Hematopoietic multipotent progenitor cell treated with erythropoietin and hydrocortisone succinate and interleukin-3 and kit ligand, for 4 days (in vitro differentiated cells): Measurements from ENCODE around the gene PTPN2.

Experiments used
- DNase-seq: peaks from one replicate; pipeline ENCODE4 v3.0.0-alpha.2; 2015

The PTPN2 gene

DNA sequence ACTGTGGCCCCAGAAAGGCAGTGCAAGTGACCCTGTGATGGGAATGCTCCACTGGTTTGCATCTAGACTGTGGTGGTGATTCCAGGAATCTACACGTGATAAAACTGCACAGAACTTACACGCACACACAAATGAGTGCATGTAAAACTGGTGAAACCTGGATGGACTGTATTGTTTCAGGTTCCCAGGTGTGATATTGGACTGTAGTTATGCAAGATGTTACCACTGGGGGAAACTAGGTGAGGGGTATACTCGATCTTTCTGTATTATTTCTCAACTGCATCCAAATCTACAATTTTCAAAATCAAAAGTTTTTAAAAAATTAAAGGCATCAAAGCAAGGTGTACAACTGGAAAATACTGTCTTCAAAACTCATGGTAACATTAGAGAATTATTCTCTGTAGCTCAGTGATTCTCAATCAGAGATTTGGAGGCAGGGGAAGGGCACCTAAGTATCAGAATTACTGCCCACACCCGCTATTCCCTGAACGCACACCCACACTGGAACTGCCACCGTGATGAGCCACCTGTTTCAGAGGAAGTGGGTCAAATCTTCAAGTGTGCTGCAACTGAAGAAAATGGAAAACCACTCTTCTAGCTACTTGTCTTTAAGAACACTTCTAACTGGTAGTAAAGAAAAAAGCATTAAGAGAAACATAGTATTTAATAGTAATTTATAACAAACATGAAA lies 26.7 kb downstream of the PTPN2 start:
- DNase-seq, result no peak

DNA sequence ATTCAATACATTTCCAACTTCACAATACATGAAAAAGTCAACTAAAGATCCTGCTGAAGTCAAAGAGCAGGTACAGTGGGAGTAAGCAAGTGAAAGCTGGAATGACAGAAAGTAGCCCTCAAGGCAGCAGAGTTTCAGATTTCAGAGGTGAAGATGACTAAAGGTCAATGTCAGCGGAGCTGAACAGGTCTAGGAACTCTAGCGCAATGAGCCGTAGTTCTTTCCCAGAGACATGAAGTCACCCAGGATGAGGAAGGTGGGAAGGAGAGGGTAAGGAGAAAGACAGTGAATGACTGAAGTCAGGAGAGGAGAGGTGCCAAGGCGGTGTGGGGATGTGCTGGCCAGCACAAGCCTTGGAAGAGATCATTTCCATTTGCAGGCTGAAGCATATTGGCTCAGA lies 28.1 kb downstream of the PTPN2 start:
- no peak for DNase-seq

DNA sequence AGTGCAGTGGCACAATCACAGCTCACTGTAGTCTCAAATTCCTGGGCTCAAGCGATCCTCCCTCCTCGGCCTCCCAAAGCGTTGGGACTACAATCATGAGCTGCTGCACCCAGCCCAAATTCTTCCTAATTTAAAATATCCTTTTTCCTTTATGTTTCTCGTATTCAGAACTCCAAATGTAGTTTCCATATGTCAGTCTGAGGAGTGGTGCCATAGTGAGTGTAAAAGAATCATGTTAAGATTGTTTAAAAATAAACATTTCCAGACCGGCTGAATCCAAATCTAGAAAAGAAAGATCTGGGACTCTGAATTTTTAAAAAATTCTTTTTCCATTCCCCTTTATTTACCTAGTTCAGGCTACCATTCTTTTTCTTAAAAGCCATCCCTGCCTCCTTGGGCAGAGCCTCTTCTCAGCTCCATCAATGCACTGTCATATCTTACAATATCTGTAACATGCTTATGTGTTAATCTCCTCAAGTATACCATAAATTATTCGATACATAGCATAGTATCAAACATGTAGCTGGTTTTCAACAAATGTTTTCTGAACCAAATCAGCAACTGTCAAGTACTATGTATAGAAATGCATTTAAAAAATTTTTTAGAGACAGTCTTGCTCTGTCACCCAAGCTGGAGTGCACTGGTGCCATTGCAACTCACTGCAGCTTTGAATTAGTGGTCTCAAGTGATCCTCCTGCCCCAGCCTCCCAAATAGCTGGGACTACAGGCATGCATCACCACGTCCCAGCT lies 31.3 kb downstream of the PTPN2 start:
- DNase-seq, result no peak

DNA sequence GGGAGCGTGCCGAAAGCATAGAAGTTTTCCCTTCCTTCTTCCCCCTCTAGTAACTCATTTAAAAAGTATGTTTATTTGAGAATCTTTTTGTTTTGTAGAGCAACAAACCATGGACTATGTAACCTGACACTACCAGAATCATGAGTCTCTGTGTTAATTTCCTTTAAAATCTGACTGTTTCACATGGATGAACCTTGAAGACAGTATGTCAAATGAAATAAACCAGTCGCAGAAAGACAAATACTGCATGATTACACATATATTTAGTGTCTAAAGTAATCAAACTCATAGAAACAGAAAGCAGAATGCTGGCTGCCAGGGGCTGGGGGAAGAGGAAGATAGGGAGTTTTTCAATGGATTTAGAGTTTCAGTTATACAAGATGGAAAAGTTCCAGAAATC lies 32.3 kb downstream of the PTPN2 start:
- no peak for DNase-seq

DNA sequence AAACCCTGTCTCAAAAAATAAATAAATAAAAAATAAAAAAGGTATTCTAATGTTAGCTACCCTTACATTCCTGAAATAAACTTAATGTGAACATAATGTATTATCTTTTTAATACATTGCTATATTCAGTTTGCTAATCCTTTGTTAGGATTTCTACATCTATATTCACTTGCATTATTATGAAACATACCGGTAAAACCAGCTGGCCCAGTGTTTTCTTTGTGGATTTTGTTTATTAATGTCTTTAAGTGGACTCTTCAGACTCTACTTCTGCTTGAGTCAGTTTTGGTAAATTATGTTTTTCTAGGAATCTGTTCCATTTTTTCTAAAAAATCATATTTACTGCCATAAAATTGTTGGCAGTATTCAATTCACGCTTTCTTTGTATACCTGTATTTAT lies 34.5 kb downstream of the PTPN2 start:
- DNase-seq, result no peak

DNA sequence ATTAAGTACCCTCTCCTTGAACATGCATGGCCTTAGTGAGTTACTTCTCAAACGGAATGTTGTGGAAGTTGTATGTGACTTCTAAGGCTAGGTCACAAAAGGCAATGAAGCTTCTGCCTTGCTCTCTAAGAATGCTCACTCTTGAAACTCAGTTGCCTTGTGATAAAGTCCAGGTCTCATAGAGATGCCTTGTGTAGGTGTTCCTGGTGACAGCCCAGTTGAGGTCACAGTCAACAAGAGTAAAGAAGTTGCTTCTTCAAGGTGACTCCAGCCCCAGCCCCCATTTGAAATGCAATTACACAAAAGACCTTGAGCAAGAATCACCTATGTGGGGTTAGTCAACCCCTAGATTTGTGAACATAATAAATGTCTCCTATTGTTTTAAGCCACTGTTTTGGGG lies 35.6 kb downstream of the PTPN2 start:
- no peak for DNase-seq

DNA sequence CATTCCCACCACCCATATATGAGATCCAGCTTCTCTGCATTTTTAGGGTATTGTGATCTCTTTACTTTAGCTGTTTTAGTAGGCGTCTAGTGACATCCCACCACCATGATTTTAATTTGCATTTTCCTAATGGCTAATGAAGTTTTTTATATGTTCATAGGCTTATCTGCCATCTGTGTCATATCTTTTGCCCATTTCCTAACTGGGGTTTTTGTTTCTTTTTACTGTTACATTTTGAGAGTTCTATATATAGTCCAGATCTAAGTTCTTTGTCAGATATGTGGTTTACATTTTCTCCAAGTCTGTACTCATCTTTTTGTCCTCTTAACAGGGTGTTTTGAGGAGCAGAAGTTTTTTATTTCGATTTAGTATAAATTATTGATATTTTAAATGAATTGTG lies 39.6 kb downstream of the PTPN2 start:
- no peak for DNase-seq

DNA sequence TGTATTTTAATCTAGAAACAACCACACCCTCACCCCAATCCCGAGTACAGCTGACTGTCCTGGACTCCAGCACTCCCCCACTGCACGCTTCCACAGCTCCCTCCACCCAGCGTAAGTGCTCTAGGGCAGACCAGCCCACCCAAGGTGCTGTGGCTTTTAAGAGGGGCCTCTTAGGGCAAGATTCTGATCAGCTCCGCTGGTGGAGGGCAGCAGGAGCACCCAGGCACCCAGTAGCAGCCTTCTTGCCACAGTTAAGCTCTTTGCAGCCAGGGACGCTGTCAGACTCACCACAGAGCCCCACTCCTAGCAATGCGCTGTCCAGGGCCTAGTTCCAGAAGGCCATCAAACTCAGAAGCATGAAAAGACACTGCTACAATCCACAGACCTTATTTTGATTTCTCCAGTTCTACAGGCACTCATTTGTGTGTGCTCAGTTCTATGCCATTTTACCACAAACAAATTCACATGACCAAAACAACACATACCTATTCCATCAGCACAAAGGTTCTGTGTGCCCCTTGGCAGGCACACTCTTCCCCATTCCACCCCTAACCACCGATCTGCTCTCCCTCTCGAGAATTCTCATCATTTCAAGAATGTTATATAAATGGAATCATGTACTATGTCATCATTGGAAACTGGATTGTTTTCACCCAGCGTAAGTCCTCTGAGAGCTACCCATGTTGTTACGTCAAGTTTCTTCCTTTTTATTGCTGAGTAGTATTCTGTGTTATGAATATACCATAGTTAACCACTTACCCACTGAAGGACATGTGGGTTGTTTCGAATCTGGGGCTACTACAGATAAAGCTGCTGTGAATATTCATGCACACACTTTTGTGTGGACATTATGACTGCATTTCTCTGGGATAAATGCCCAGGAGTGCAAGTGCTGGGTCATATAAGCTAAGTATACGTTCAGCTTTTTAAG lies 40.4 kb downstream of the PTPN2 start:
- peak; percentile 25 for DNase-seq

DNA sequence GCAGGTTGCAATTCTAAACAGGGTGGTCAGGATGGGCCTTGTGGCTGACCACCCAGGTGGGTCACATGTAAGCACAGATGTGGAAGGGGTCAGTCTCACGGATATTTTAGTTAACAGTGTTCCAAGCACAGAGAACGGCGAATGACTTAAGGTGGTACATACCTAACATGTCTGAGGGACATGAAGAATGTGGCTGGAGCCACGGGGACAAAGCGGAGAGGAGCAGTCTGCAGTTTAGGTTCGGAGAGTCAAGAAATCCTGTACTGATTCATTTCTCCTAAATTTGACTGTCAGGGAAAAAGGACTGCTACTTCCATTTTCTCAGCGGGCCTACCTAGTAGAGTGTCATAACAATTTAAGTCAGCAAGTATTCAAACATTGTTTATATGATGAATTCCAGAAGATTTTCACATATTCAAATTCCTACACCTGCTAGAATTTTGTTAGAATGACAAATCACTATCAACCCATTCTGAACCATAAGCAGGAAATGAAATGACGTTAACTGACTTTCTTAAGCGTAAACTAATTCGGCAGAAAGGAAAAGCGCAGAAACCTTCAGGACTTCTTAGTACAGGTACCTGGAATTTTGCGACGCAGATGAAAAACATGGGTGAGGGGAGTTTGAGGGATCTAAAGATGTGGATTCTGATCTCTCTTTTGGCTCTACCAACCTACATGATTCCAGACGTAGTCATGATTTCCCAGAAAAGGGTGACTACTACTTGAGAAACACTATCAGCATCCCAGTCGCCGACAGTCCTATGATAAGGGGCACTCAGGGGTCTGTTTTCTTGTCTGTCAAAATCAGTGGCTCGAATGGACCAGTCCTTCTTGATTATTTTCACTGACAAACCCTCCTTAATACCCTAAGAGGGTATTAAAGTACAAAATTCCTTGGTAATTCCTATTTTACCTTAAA lies 41.3 kb downstream of the PTPN2 start:
- DNase-seq, result no peak

DNA sequence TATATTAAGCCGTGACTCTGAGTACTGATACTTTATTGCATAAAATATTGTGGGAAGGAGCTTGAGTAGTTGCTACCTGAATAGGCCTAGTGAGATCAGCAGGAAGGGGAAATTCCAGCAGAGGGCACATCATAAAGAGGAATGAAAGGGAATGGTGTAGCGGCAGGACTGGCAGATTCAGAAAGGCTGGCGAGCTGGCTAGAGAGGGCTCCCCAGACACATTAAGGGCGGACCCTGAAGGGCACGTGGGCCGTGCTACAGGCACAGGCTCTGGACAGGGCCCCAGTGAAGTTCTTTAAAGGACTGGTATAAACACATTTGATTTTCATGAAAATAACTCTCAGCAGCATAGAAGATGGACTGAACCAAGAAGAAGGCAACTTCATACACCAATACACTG lies 43.0 kb downstream of the PTPN2 start:
- DNase-seq, result no peak

DNA sequence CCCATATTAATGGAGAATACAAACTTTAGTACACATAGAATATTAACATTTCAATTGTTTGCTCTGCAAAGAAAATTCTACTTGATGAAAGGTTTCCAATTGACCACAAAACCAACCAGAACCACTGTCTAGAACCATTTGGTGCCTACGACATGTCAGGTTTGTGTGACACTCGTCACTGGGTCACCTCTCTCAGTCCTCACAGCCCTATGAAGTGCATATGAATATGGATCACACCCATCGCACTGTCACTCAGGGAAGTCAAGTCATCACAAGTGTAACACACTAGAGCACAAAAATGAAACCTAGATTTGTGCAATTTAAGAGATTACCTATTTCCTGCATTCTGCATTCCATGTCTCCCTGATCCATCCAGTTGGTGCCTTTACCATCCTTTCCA lies 43.7 kb downstream of the PTPN2 start:
- DNase-seq, result no peak

DNA sequence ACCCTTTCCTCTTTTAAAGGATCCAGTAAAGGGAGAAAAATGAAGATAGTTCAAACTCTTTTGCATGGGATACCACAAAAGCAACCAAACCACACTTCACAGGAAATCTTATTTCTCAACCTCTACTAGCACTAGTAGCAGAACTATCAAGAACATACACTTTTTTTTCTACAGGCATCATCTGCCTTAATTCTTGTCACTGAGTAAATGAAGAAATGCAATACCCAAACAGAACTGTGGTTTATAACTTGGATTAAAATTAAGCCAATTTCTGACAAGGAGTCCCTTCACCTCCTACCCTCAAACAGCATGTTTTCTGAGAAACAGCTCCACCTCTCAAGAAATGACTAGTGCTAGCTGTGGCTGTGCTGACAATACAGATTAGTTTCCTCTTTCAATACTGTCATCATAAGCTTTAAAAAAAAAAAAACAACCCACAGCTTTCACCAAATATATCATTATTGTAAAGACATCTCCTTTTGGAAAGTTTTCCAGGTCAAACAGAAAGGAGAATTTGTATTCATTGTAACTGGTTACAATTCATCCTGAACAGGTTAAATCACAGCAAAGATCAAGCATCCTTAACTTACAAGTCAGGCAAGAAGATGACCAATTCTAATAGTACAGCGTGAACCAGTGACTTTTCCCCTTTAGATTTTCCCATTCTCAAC lies 44.4 kb downstream of the PTPN2 start:
- peak; percentile 72 for DNase-seq

DNA sequence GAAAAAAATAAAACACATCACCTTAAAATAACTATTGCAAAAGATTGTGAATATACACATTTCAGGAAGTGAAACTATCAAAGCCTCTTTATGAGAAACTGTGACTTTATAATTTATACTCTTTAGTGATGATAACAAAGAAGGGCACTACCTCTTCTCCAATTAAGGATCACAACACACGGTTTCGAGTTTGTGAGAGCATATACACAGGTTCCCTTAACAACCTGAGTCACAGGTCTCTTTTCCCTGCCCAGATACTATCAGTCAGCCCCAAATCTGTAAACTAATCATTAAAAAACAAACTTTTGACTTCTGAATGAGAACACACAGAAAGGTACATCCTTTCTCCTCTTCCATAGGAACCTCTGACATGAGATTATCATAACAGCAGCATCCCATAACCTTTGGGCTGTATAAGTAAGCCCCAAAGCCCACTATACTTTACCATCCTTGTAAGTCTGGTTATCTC lies 44.9 kb downstream of the PTPN2 start:
- DNase-seq, result peak; percentile 31

DNA sequence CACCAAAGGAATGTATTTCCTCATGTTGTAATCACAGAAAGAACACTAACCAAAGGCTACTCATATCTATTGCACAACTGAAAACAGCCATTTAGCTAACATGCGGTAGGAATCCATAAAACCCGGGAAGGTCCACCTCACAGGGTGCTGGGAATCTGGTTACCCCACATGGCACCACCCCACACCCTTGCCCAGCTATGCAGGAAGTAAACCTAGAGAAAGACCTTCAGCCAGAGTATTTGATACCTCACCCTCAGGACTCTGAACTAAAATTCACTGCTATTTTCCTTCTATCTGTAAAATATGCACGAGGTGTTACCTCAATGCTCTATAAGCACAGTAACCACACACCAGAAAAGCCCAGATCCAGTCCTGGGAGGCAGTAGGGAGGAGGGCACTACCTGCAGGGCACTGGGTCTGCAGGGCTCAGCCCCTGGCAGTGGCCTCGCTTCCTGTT lies 45.8 kb downstream of the PTPN2 start:
- peak; percentile 53 for DNase-seq

DNA sequence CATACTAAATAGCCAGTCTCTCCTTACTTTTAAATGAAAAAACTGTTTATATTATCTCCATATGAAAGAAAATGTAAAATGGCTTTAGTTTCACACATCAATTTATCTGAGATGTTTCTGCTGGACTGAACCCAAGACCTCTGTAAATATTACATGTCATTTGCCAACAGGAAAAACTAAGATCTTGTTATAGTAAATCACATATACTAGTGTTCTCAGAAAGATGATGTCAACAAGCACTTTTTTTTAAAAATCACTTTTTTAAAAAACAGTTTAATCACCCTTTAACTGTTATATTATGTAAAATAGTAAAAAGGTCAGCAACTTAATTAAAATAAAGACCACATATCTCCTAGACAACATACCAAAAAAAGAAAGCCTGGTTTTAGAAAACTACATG lies 46.3 kb downstream of the PTPN2 start:
- DNase-seq, result no peak

DNA sequence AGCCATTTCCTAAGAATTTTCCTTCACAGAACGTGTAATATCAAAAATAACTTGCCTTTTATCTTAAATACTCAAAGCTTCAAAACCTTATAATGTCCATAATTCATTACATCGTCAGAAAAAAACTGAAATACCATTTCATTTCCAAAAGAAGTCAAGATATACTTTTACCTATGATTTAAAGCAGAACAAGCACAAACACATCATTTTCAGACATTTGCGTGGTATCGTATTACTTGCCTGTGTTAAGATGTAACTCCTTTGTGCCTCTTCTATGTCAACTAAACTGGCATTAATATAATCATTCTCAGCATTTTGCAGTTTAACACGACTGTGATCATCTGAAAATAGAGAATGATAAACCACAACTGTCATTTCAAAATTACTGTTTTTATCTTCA lies 47.5 kb downstream of the PTPN2 start:
- no peak for DNase-seq

DNA sequence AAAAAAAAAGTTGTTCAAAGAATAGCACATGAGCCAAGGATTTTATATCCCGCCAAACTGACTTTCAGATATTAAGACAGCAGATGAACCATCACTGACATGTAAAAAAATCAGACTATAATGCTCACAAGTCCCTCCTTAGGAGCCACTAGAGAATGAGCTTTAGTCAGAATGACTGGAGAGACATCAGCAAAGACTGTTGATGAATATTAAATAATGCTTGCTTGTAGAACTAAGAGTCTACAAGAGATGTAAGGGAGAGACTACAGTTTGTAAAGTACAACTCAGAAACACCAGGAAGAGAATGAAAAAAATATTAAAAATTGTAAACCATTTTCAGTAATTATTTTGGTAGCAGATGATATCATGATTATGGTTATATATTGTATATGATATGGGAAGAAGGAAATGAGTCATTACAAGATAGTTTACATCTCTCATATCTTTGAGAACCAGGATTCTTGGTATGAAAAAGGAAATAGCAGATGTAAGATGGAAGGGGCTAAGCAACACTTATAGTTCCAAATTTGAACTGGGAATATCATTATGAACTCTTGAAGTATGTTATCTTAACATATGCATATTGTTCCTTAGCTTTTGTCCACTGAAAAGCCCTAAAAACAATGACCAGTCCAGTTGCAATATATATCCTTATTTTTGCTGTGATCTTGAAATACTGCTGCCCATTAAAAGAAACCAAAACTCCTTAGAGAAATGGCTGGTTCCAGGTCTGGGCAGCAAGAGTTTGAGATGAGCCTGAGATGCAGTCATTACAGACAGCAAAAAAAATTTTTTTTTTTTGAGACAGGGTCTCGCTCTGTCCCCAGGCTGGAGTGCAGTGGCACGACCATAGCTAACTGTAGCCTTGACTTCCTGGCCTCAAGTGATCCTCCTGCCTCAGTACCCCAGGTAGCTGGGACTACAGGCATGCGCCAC lies 55.7 kb downstream of the PTPN2 start:
- peak; percentile 28 for DNase-seq

DNA sequence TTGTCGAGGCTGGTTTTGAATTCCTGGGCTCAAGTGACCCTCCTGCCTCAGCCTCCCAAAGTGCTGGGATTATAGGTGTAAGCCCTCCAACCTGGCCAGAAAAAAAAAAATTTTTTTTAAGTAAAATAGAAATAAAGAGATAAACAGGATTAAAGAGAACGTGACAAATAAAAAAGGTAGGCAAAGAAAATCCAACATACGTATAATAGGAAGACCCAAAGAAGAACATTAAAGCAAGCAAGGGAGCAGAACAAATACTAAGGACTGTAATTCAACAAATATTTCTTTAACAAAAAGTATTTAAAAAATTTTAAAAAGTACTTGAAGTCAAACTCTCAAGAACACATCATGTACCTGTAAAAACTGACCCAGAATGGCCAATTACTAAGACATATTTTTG lies 56.4 kb downstream of the PTPN2 start:
- no peak for DNase-seq

DNA sequence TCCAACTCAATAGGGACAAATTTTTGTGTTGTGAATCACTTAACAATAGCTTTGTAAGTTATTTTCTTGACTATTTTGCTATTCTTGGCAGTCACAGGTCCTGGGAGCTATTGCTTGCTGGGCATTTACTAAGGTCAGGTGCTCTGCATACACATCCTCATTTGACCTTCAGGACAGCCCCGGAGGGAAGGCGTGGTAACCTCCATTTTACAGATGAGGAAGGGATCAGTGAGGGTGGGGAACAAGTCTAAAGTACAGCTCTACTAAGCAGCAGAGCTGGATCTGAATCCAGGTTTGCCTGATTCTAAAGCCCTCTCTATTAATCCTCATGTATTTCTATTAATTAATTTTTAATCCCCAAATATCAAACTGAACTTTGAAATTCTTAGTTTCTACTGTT lies 58.8 kb downstream of the PTPN2 start:
- no peak for DNase-seq

DNA sequence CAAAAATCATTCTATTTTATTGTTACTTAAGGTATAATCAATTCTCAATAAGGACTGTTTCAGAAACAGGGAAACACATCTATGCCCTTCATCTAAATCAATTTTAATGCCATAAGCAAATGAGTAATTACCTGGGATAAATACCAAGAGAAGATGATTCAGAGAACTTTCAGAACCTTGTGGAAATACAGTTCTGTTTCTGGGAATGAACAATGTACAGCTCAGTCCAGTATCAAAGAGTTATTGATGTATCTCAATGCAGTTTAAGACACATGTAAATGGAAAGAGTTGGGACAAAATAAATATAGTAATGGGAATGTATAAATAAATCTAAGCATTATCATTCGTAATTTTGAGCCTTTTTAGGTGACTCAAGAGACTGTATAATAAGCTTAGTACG lies 60.1 kb downstream of the PTPN2 start:
- no peak for DNase-seq

DNA sequence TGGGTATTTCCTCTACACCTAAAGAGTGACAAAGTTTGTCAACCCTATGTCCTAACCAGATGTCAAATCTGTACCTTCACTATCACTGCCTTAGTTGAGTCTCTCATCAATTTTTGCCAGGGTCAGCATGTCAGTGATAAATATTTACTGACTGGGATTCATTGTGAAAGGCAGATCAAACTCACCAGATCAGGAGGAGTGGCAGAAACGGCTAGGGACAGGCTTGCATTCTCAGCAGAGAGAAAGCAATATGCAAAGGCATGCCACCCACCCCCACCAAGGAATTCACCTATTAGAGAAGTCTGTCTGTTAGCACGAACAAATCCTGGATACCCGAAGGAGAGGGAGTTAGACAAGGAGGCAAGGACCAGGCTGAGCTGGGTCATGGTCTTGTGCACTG lies 62.6 kb downstream of the PTPN2 start:
- no peak for DNase-seq
